Stomach (tissue), 9 donors: ENCODE results near the gene PRG2. TPM values are rescaled to one million over a fixed set of nuclear protein-coding genes. Genes with fewer than 3 reads are reported as not detected.

Source experiments
- DNase-seq, 2 donors: peaks; one replicate each; pipeline versions ENCODE4 v3.0.0 to v3.0.0-alpha.2; 2013 to 2019
- H3K27ac ChIP-seq, 5 donors: fragments of 200-600 bp in 4 of 5; sonication (generic) in 4 of 5; one replicate each; pipeline ENCODE4 v1.5.1; 2013 to 2019; ENCODE audit warnings: mild to moderate bottlenecking in 1 of 5, moderate library complexity in 1 of 5
- H3K27me3 ChIP-seq, 3 donors: fragments of 200-600 bp; sonication (generic); one replicate each; pipeline ENCODE4 v1.5.1; 2017 to 2019; ENCODE audit warnings: mixed run types in 1 of 3
- H3K36me3 ChIP-seq, 4 donors: fragments of 200-600 bp; sonication (generic); 1 replicate in 3 of 4; 2 replicates in 1 of 4; pipeline ENCODE4 v1.5.1; 2016 to 2019
- H3K4me1 ChIP-seq, 4 donors: fragments of 200-600 bp; sonication (generic); one replicate each; pipeline ENCODE4 v1.5.1; 2016 to 2019
- H3K4me3 ChIP-seq, 4 donors: fragments of 200-600 bp; sonication (generic) in 3 of 4; one replicate each; pipeline ENCODE4 v1.5.1; 2016 to 2019; ENCODE audit warnings: mild to moderate bottlenecking in 1 of 4
- H3K9me3 ChIP-seq, 4 donors: fragments of 200-600 bp; sonication (generic); one replicate each; pipeline ENCODE4 v1.5.1; 2016 to 2019
- EP300 ChIP-seq: sonication (generic); formaldehyde crosslinking; IDR thresholded peaks from one replicate; pipeline ENCODE4 v1.6.1; 2017; ENCODE audit warnings: antibody characterized with exemption
- POLR2A ChIP-seq, 4 donors: fragments of 450-650 bp; IDR thresholded peaks; one replicate each; pipeline ENCODE4 v1.6.1; 2016; ENCODE audit warnings: antibody characterized with exemption in 4 of 4, control low read depth in 2 of 4, mild to moderate bottlenecking in 1 of 4, moderate library complexity in 1 of 4
- POLR2AphosphoS5 ChIP-seq, 3 donors: sonication (generic); formaldehyde crosslinking; IDR thresholded peaks; one replicate each; pipeline ENCODE4 v1.6.1; 2016; ENCODE audit warnings: antibody characterized with exemption in 3 of 3
- WGBS, 5 donors: extraction: QIAGEN DNeasy Blood & Tissue Kit in 3 of 5; methylation state at CpG; one replicate each; pipeline versions ENCODE4 v1.1.5 to v1.1.7; 2013 to 2018; 5-methylcytosine and 5-hydroxymethylcytosine counted together
- intact Hi-C: fragments of 100-400 bp; cut with DNase I; formaldehyde crosslinking; loops from one replicate; pipeline ENCODE4 v1.15.1; 2023; ENCODE audit warnings: low total_unique reads
- polyA plus RNA-seq, 3 donors: library from polyadenylated mRNA; stranded (reverse); fragments of 200-250 nt; gene quantifications; one replicate each; pipeline ENCODE4 v1.2.3, GENCODE V29; 2013
- total RNA-seq, 5 donors: library from RNA; depleted of rRNA; stranded (reverse); fragments of >200 nt; gene quantifications; one replicate each; pipeline versions ENCODE4 v1.1.0 to v1.2.3, GENCODE V29; 2014 to 2016
- TF ChIP-seq, protein P1 (sequence below), 7 experiments: fragments of 450-650 bp in 4 of 7; fragments of 200-600 bp in 3 of 7; sonication (generic) in 3 of 7; IDR thresholded peaks; one replicate each; pipeline ENCODE4 v1.5.1; 2016 to 2019; ENCODE audit warnings: antibody characterized with exemption in 7 of 7, control low read depth in 2 of 7, mild to moderate bottlenecking in 1 of 7
- donor health status: healthy with polysubstance abuse.
- donor health status: Bipolar disorder and iron deficiency.
- donor health status: healthy.

PRG2 gene
- total and polyA plus RNA-seq, 8 donors, result 0.25 to 0.73 TPM; not detected in 6

DNA sequence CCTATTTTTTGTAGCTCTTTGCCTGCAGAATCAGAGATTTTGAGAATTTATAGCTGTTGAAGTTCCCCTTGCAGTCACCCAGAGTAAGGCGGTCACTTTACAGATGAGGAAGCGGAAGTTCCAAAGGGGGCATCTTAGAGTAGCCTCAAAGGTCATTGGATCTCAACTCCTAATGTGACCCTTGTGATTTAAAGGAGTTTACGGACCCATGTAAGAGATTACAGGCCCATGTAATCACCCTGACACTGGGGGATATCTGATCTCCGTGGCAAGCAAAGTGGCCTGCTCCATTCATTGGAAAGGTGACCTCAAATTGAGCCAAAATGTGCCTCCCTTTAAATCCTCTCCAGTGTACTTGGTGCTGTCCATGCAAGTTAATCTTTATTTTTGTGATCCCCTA, 36.6 kb downstream of the PRG2 start:
- intact Hi-C loops, result no loop called here
- no peak for DNase-seq
- WGBS, 5 donors, result 72 to 78% (median 77%) methylated on average over 4 of the region's 4 CpGs
- Histone ChIP-seq H3K27ac (no peak overlapping the region), H3K4me1 (peaks cover 0 to 20% (median 11%) of the 10 kb centered on the region in 4 donors), H3K27me3 (no peaks in the 10 kb centered on the region), H3K36me3 (no peaks in the 10 kb centered on the region), H3K9me3 (no peaks in the 10 kb centered on the region), H3K4me3 (no peak overlapping the region)
- TF ChIP-seq, protein P1, sequence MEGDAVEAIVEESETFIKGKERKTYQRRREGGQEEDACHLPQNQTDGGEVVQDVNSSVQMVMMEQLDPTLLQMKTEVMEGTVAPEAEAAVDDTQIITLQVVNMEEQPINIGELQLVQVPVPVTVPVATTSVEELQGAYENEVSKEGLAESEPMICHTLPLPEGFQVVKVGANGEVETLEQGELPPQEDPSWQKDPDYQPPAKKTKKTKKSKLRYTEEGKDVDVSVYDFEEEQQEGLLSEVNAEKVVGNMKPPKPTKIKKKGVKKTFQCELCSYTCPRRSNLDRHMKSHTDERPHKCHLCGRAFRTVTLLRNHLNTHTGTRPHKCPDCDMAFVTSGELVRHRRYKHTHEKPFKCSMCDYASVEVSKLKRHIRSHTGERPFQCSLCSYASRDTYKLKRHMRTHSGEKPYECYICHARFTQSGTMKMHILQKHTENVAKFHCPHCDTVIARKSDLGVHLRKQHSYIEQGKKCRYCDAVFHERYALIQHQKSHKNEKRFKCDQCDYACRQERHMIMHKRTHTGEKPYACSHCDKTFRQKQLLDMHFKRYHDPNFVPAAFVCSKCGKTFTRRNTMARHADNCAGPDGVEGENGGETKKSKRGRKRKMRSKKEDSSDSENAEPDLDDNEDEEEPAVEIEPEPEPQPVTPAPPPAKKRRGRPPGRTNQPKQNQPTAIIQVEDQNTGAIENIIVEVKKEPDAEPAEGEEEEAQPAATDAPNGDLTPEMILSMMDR (IDR thresholded peaks at IDR 0.05), result no peak
- TF ChIP-seq EP300 (no peak), POLR2AphosphoS5 (IDR thresholded peaks at IDR 0.05) (no peak), POLR2A (IDR thresholded peaks at IDR 0.05) (no peak)

DNA sequence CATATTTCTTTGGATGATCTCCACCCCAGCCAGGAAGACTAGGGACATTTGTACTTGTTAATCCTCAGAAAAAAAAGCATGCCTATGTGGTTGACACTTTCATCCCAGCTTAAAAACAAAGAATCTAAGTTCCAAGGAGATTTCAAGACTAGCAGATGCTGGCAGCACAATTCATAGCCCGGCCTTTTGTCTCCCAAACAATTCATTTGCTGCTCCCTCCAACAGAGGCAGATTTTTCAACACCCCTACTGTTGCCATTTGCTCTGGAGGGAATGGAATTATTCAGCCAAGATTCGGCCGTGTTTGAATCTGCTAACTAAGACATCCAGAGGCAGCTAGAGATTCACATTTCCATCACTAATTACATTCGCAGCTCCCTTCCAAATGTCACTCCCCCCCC, 37.0 kb downstream of the PRG2 start:
- intact Hi-C loops, result no loop called here
- DNase-seq, result no peak
- Histone ChIP-seq H3K4me1 (peaks cover 0 to 18% (median 11%) of the 10 kb centered on the region in 4 donors), H3K4me3 (no peak overlapping the region), H3K9me3 (no peaks in the 10 kb centered on the region), H3K27me3 (no peaks in the 10 kb centered on the region), H3K36me3 (no peaks in the 10 kb centered on the region), H3K27ac (no peak overlapping the region)
- no peak for TF ChIP-seq POLR2A (IDR thresholded peaks at IDR 0.05)
- TF ChIP-seq EP300, result no peak
- TF ChIP-seq POLR2AphosphoS5 (IDR thresholded peaks at IDR 0.05), result no peak
- TF ChIP-seq, protein P1 (IDR thresholded peaks at IDR 0.05), result no peak
- WGBS, 5 donors, result 59 to 74% (median 61%) methylated on average over 4 of the region's 4 CpGs

DNA sequence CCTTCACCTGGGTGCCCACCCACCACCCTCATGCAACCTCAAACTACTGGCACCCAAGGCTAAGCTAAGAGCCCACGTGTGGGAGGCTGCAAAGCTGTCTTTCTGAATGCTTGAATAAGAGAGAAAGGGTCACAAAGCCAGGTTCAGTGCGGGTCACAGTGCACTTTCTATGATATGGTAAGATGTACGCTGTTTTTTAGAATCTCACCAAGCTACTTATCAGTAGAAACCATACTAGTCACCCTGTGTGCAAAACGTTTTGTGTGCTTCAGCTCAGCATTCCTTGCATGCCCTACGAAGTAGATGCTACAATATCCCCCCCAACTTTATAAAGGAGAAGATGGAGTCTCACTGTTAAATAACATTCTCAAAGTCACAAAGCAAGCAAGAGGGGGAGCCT, 37.4 kb downstream of the PRG2 start:
- WGBS, 5 donors, result 49 to 64% (median 60%) methylated on average over 5 of the region's 5 CpGs
- no peak for DNase-seq
- TF ChIP-seq, protein P1 (IDR thresholded peaks at IDR 0.05), result no peak
- no peak for TF ChIP-seq POLR2A (IDR thresholded peaks at IDR 0.05)
- no peak for TF ChIP-seq POLR2AphosphoS5 (IDR thresholded peaks at IDR 0.05)
- no peak for TF ChIP-seq EP300

DNA sequence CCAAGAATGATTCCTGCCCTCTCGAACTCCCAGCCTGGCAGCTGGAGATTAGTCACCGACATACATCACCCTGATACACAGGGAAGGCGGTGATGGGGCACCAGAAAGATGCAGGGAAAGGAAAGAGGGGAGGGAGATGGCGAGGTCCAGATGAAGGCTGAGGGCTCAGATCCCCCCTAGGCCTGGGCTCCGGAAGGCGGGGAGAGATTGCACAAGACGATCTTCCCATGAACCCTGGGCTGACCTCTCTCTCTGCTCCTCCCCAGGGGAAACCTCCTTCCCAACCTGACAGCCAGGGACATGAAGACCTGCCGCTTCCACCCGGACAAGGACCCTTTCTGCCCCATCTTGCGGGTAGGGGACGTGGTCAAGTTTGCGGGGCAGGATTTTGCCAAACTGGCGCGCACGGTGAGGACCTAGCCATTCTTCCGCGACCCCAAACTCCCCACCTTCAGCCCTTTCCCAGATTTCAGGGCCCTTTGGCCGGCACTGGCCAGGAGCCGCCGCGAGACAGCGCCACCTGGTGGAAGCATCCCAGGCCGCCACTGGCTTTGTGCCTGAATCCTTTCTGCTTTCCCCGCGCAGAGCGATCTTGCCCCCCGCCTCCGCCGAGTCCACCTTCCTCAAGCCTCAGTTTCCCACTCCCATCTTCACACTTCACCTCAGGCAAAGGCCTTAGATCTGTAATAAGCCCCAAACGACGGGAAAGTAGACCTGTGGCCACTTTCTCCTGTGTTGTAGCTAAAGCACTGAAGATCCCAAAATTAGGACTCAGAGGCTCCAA, 40.8 kb downstream of the PRG2 start:
- no peak for TF ChIP-seq POLR2A (IDR thresholded peaks at IDR 0.05)
- no peak for TF ChIP-seq EP300
- TF ChIP-seq POLR2AphosphoS5 (IDR thresholded peaks at IDR 0.05), result peak in 1 of 3 donors; percentile 30
- TF ChIP-seq, protein P1 (IDR thresholded peaks at IDR 0.05), result peak in 5 of 7 experiments; percentile 46 to 93 (median 89)
- WGBS, 5 donors, result 17 to 24% (median 19%) methylated on average over 27 to 31 of the region's 31 CpGs
- H3K27ac ChIP-seq, result peak overlapping the region in 1 of 5 donors; percentile 25
- H3K27me3 ChIP-seq, result no peaks in the 10 kb centered on the region
- no peaks in the 10 kb centered on the region for H3K36me3 ChIP-seq
- DNase-seq, result peak; percentile 74 to 83
- no peaks in the 10 kb centered on the region for H3K9me3 ChIP-seq
- intact Hi-C loops, result loop anchor here (10.0 kb wide), 3 partner anchors 105 to 295 kb away; partner anchors contain the start of gene YPEL4
- no peak overlapping the region for H3K4me3 ChIP-seq
- H3K4me1 ChIP-seq, result peaks cover 0 to 14% (median 13%) of the 10 kb centered on the region in 4 donors

More for the DNA sequence above, 37.4 kb downstream of the PRG2 start:
- Histone ChIP-seq H3K9me3 (no peaks in the 10 kb centered on the region), H3K36me3 (no peaks in the 10 kb centered on the region), H3K4me1 (peaks cover 0 to 16% (median 10%) of the 10 kb centered on the region in 4 donors), H3K4me3 (no peak overlapping the region), H3K27ac (no peak overlapping the region), H3K27me3 (no peaks in the 10 kb centered on the region)
- intact Hi-C loops, result no loop called here
